SK-N-SH (cell line): Measurements from ENCODE around the gene RAD52. TPM values are rescaled to one million over a fixed set of nuclear protein-coding genes. Genes with fewer than 3 reads are reported as not detected.

Experiments used
- CTCF ChIA-PET: fragments of 300-600, 350-600 bp; formaldehyde crosslinking; extraction: SDS; loops from one replicate; lab custom pipeline; 2021; lab: Yijun Ruan, JAX
- POLR2A ChIA-PET: fragments of 350-600 bp; sonication (Branson Sonifier 250); formaldehyde crosslinking; extraction: SDS; loops from one replicate; lab custom pipeline; 2020; ENCODE audit warnings: antibody characterized with exemption, inconsistent platforms; lab: Yijun Ruan, JAX
- DNase-seq: peaks from one replicate; pipeline ENCODE4 v3.0.0; 2012
- H2AFZ ChIP-seq: fragments of 200-600 bp; sonication (generic); 2 replicates; pipeline ENCODE4 v1.8.1; 2016; ENCODE audit warnings: antibody characterized with exemption, mild to moderate bottlenecking, low read depth
- H3F3A ChIP-seq: fragments of 200-600 bp; sonication (generic); replicated peaks from 2 replicates; pipeline ENCODE3; 2016; ENCODE audit warnings: antibody characterized with exemption, mild to moderate bottlenecking; ENCODE audit not compliant: insufficient read depth
- H3K27ac ChIP-seq, 2 experiments: fragments of 200-500 bp in 1 of 2; fragments of 200-600 bp in 1 of 2; sonication (Bioruptor generic) in 1 of 2; sonication (generic), shearing (Covaris generic) in 1 of 2; 2 replicates each; pipeline versions ENCODE4 v1.5.1 to v1.6.1; 2014 to 2016; ENCODE audit warnings: low read depth in 2 of 2, inconsistent platforms in 1 of 2, low read length in 1 of 2, mild to moderate bottlenecking in 1 of 2, mixed read lengths in 1 of 2
- H3K27me3 ChIP-seq: fragments of 200-600 bp; sonication (generic), shearing (Covaris generic); 2 replicates; pipeline ENCODE4 v1.6.1; 2016; ENCODE audit warnings: mixed run types; ENCODE audit not compliant: insufficient read depth
- H3K36me3 ChIP-seq, 2 experiments: fragments of 200-500 bp in 1 of 2; fragments of 200-600 bp in 1 of 2; sonication (Bioruptor generic) in 1 of 2; sonication (generic) in 1 of 2; replicated peaks in 1 of 2; 2 replicates each; pipeline versions ENCODE3 to v1.5.1; 2014 to 2016; ENCODE audit warnings: low read length in 1 of 2, mild to moderate bottlenecking in 1 of 2; ENCODE audit not compliant: insufficient read depth in 2 of 2, control insufficient read depth in 1 of 2
- H3K4me1 ChIP-seq, 2 experiments: fragments of 200-500 bp in 1 of 2; fragments of 200-600 bp in 1 of 2; sonication (Bioruptor generic) in 1 of 2; sonication (generic), shearing (Covaris generic) in 1 of 2; 2 replicates each; pipeline versions ENCODE4 v1.5.1 to v1.6.1; 2014 to 2016; ENCODE audit warnings: low read depth in 1 of 2, low read length in 1 of 2, mixed run types in 1 of 2; ENCODE audit not compliant: insufficient read depth in 2 of 2, control insufficient read depth in 1 of 2
- H3K4me2 ChIP-seq: fragments of 200-600 bp; sonication (generic), shearing (Covaris generic); 2 replicates; pipeline ENCODE4 v1.6.1; 2017; ENCODE audit warnings: mixed run types
- H3K4me3 ChIP-seq, 2 experiments: fragments of 200-500 bp in 1 of 2; fragments of 200-600 bp in 1 of 2; sonication (Bioruptor generic) in 1 of 2; sonication (generic), shearing (Covaris generic) in 1 of 2; 2 replicates each; pipeline versions ENCODE4 v1.5.1 to v1.8.1; 2014 to 2016; ENCODE audit warnings: low read depth in 2 of 2, inconsistent platforms in 1 of 2, low read length in 1 of 2, mild to moderate bottlenecking in 1 of 2, mixed read lengths in 1 of 2, moderate library complexity in 1 of 2
- H3K79me2 ChIP-seq: fragments of 200-600 bp; sonication (generic); 2 replicates; pipeline ENCODE4 v1.8.1; 2017; ENCODE audit warnings: mild to moderate bottlenecking; ENCODE audit not compliant: insufficient read depth
- H3K9ac ChIP-seq: fragments of 200-600 bp; sonication (generic); 2 replicates; pipeline ENCODE4 v1.6.1; 2017; ENCODE audit warnings: mixed run types
- H3K9me2 ChIP-seq: fragments of 200-600 bp; sonication (generic); 2 replicates; pipeline ENCODE4 v1.6.1; 2017; ENCODE audit warnings: mixed run types
- H3K9me3 ChIP-seq: fragments of 200-600 bp; sonication (generic); 2 replicates; pipeline ENCODE4 v1.6.1; 2017; ENCODE audit warnings: mixed run types, mild to moderate bottlenecking, moderate library complexity
- H4K20me1 ChIP-seq: fragments of 200-600 bp; sonication (generic); 2 replicates; pipeline ENCODE4 v1.6.1; 2017; ENCODE audit warnings: mild to moderate bottlenecking, mixed run types; ENCODE audit not compliant: insufficient read depth
- ELF1 ChIP-seq: IDR thresholded peaks from 2 replicates; pipeline ENCODE4 v1.4.0; 2012
- FOSL2 ChIP-seq: IDR thresholded peaks from 2 replicates; pipeline ENCODE4 v1.4.0; 2012; ENCODE audit warnings: low read depth, mild to moderate bottlenecking, moderate library complexity, borderline replicate concordance
- FOXM1 ChIP-seq: IDR thresholded peaks from 2 replicates; pipeline ENCODE4 v1.4.0; 2012; ENCODE audit warnings: low read depth, mild to moderate bottlenecking
- MEF2A ChIP-seq: IDR thresholded peaks from 2 replicates; pipeline ENCODE4 v1.4.0; 2012; ENCODE audit warnings: low read depth, borderline replicate concordance
- MXI1 ChIP-seq: IDR thresholded peaks from 2 replicates; pipeline ENCODE4 v1.6.1; 2012; ENCODE audit warnings: mild to moderate bottlenecking, low read depth, low read length, improper control_type of control experiment
- RCOR1 ChIP-seq: fragments of 150-350 bp; IDR thresholded peaks from 2 replicates; pipeline ENCODE4 v1.6.1; 2017; ENCODE audit warnings: antibody characterized with exemption, low read length
- RXRA ChIP-seq: IDR thresholded peaks from 2 replicates; pipeline ENCODE4 v1.4.0; 2012; ENCODE audit warnings: low read depth, mild to moderate bottlenecking, borderline replicate concordance
- TCF12 ChIP-seq: IDR thresholded peaks from 2 replicates; pipeline ENCODE4 v1.4.0; 2012
- TEAD4 ChIP-seq: IDR thresholded peaks from 2 replicates; pipeline ENCODE4 v1.4.0; 2012; ENCODE audit warnings: mild to moderate bottlenecking, borderline replicate concordance; ENCODE audit not compliant: insufficient read depth
- YY1 ChIP-seq: IDR thresholded peaks from 2 replicates; pipeline ENCODE4 v1.4.0; 2012; ENCODE audit warnings: low read depth, mild to moderate bottlenecking
- WGBS: methylation state at CpG from one replicate; pipeline ENCODE4 v1.1.6; 2017; ENCODE audit warnings: low lambda C conversion rate; 5-methylcytosine and 5-hydroxymethylcytosine counted together
- polyA plus RNA-seq, 3 experiments: library from polyadenylated mRNA; depleted of rRNA; stranded (reverse); fragments of >200 nt; gene quantifications; 2 replicates each; pipeline ENCODE4 v1.2.3, GENCODE V29; 2012
- TF ChIP-seq, protein P1 (sequence below): fragments of 150-350 bp; IDR thresholded peaks from 2 replicates; pipeline ENCODE4 v1.6.1; 2016; ENCODE audit warnings: mild to moderate bottlenecking, low read depth, low read length
- TF ChIP-seq, protein P2 (sequence below): IDR thresholded peaks from 2 replicates; pipeline ENCODE4 v1.4.0; 2012; ENCODE audit warnings: low read depth, borderline replicate concordance

The RAD52 gene
- polyA plus RNA-seq, 1 of the 3 experiments (the other 2 are of a cell fraction), result 11.2 TPM

DNA sequence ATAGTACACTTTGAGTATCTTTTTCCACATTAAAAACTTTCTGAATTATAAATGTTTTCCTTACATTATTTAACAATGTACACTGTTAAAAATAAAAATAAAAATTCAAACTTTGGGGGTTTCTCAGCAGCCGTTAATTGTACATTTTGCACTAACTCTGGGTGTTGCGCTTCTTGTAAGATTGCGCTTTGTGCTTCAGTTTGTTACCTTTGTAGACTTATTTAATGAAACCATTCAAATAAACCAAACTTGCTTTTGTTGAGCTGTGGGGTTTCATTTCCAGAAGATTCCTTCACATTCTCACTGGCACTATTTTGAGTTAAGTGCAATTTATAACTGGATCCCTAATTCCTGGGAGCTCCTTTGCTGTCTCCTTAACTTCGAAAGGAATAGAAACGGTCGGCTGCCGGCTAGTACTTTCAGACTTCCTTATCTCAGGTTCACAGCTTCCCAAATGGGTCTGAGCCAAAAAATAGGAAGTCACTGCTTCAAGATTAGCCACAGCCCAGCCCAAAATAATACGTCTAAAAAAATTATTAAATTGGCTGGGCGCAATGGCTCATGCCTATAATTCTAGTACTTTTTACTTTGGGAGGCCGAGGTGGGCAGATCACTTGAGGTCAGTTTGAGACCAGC, 38.2 kb downstream of the RAD52 start:
- Histone ChIP-seq H2AFZ (no peak overlapping the region), H3K4me1 (no peaks in the 10 kb centered on the region), H3K79me2 (no peaks in the 10 kb centered on the region; the same call in 1 of the 2 replicates), H3K27me3 (no peaks in the 10 kb centered on the region), H3K9ac (no peak overlapping the region), H3K9me3 (no peaks in the 10 kb centered on the region), H4K20me1 (no peaks in the 10 kb centered on the region), H3K36me3 (peaks cover 66 to 74% of the 10 kb centered on the region in 2 experiments), H3K27ac (no peak overlapping the region), H3K4me2 (no peak overlapping the region), H3K9me2 (no peaks in the 10 kb centered on the region), H3K4me3 (no peak overlapping the region), H3F3A (peaks cover 14% of the 10 kb centered on the region)
- 95% methylated on average over 10 of the region's 10 CpGs for WGBS
- CTCF ChIA-PET, result interaction anchor here (0.7 to 2.0 kb wide), 3 partner anchors 38 to 182 kb away, joined by 3 to 8 read pairs (median 4); partner anchors contain the start of gene RAD52
- POLR2A ChIA-PET, result no interaction called here
- TF ChIP-seq ELF1 (no peak), MXI1 (no peak), FOXM1 (no peak), TEAD4 (no peak), RXRA (no peak), FOSL2 (no peak), RCOR1 (no peak), TCF12 (no peak)
- TF ChIP-seq, protein P1, sequence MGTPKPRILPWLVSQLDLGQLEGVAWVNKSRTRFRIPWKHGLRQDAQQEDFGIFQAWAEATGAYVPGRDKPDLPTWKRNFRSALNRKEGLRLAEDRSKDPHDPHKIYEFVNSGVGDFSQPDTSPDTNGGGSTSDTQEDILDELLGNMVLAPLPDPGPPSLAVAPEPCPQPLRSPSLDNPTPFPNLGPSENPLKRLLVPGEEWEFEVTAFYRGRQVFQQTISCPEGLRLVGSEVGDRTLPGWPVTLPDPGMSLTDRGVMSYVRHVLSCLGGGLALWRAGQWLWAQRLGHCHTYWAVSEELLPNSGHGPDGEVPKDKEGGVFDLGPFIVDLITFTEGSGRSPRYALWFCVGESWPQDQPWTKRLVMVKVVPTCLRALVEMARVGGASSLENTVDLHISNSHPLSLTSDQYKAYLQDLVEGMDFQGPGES, result no peak
- TF ChIP-seq, protein P2, sequence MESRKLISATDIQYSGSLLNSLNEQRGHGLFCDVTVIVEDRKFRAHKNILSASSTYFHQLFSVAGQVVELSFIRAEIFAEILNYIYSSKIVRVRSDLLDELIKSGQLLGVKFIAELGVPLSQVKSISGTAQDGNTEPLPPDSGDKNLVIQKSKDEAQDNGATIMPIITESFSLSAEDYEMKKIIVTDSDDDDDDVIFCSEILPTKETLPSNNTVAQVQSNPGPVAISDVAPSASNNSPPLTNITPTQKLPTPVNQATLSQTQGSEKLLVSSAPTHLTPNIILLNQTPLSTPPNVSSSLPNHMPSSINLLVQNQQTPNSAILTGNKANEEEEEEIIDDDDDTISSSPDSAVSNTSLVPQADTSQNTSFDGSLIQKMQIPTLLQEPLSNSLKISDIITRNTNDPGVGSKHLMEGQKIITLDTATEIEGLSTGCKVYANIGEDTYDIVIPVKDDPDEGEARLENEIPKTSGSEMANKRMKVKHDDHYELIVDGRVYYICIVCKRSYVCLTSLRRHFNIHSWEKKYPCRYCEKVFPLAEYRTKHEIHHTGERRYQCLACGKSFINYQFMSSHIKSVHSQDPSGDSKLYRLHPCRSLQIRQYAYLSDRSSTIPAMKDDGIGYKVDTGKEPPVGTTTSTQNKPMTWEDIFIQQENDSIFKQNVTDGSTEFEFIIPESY, result no peak
- no peak for DNase-seq

DNA sequence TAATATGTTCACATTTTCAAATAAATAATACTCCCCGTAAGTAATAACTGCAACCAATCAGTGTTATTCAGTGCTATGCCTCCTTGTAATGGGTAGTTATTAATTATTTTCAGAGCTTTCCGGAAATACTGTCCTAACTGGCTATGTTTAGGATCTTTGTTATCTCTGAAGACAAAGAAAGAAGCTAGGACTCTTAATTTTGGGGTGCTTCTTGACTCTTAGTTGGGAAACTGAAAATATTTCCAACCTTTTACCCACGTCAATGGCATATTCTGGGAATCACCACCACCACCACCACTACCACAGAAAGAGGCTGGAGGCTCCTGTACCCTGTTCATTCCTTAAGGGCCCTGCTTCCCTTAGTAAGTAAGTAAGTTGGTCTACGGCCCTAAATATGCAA, 39.1 kb downstream of the RAD52 start:
- peaks cover 0 to 2% of the 10 kb centered on the region in 2 experiments; a peak in 1 of 4 replicates for H3K4me1 ChIP-seq
- H3K79me2 ChIP-seq, result no peaks in the 10 kb centered on the region; the same call in 1 of the 2 replicates
- DNase-seq, result no peak
- H3K9me3 ChIP-seq, result no peaks in the 10 kb centered on the region
- no peak overlapping the region for H3K4me3 ChIP-seq
- no peak overlapping the region for H3K27ac ChIP-seq
- H3F3A ChIP-seq, result peaks cover 14% of the 10 kb centered on the region
- POLR2A ChIA-PET, result no interaction called here
- peaks cover 61 to 78% of the 10 kb centered on the region in 2 experiments for H3K36me3 ChIP-seq
- WGBS, result 95% methylated on average over 4 of the region's 4 CpGs
- CTCF ChIA-PET, result interaction anchor here (1.9 to 2.0 kb wide), 2 partner anchors 39 to 94 kb away, joined by 4 to 8 read pairs; partner anchors contain the start of gene RAD52
- no peak overlapping the region for H3K9ac ChIP-seq
- H3K9me2 ChIP-seq, result no peaks in the 10 kb centered on the region
- TF ChIP-seq YY1 (no peak), MEF2A (no peak), TCF12 (no peak)
- TF ChIP-seq, protein P1, result no peak
- no peaks in the 10 kb centered on the region for H4K20me1 ChIP-seq
- H3K27me3 ChIP-seq, result no peaks in the 10 kb centered on the region
- no peak overlapping the region for H3K4me2 ChIP-seq
- H2AFZ ChIP-seq, result no peak overlapping the region
